GM12801 (cell line): ENCODE measurements around the gene TK1.

Source experiments
- CTCF ChIP-seq: IDR thresholded peaks from one replicate; pipeline ENCODE4 v1.5.1; 2011; ENCODE audit warnings: control low read depth; ENCODE audit not compliant: insufficient read length; ENCODE audit errors: extremely low read depth

TK1 gene

GRCh38 chr17:78135858-78136500 lies 50.9 kb downstream of the TK1 start:
- no peak for TF ChIP-seq CTCF

DNA sequence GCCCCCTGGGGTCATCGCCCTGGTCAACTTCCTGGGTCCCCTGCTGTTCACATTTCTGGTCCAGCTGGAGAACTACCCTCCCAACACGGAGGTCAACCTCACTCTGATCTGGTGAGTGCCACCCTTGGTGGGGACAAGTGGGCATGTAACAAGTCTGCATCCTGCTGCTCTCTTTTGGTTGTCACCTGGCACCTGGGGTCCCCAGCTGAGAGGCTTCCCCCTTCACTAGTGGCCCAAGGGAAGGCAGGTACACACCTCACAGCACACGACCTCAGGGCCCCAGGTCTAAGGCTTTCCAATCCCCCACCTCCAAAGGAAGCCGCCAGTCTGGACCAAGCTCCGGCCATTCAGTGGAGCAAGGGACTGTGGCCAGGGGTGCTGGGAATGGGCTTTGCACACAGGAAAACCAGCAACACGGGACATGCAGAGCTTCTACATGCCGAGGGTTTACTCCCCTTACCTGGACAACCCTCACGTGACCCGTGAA lies 51.9 kb downstream of the TK1 start:
- no peak for TF ChIP-seq CTCF

GRCh38 chr17:78133971-78134898 lies 52.6 kb downstream of the TK1 start:
- TF ChIP-seq CTCF, result no peak

- TF ChIP-seq CTCF, result no peak
Observed at GRCh38 chr17:78133179-78133951, 53.5 kb downstream of the TK1 start.

DNA sequence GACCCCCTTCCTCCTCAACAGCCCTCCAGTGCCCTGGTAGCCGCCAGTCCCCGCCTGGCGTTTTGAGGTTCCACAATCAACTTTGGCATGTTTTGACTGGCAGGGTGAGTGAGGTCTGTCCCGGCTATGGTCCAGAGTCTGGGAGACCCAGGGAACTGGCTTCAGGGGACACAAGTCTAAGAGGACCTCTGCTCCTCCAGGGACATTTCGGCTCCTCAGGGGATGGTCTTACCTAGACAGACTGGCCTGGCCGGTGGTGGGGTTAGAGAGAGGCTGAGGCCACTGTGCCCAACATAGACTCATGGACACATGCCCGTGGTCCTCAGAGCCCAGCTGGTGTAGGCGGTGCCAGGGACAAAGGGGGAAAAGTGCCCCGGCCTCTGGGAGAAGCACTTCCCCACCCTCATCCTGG lies 54.1 kb downstream of the TK1 start:
- no peak for TF ChIP-seq CTCF

GRCh38 chr17:78132084-78132676 lies 54.7 kb downstream of the TK1 start:
- TF ChIP-seq CTCF, result no peak
